CD4-positive, alpha-beta T cell treated with Interleukin-4 for 4 hours (primary cell): ENCODE data around the gene PRKCSH.
"Not testable (repeated sequence)": the region's sequence is repeated elsewhere in the genome, so short reads cannot be mapped to it uniquely, and the experiment has no call there.

Experiments used
- DNase-seq: peaks from one replicate; pipeline ENCODE4 v3.0.0-alpha.2; 2020

The PRKCSH gene

GRCh38 chr19:11451327-11451870 is 16.0 kb downstream of the PRKCSH start:
- DNase-seq = no peak

- no peak for DNase-seq
Observed at GRCh38 chr19:11451871-11452619, 16.6 kb downstream of the PRKCSH start.

GRCh38 chr19:11452620-11453310 is 17.3 kb downstream of the PRKCSH start:
- no peak for DNase-seq

GRCh38 chr19:11453468-11454341 is 18.3 kb downstream of the PRKCSH start:
- no peak for DNase-seq

- DNase-seq = not testable (repeated sequence)
Observed at GRCh38 chr19:11455233-11455554, 19.8 kb downstream of the PRKCSH start.

GRCh38 chr19:11456659-11457058 is 21.2 kb downstream of the PRKCSH start:
- no peak for DNase-seq

GRCh38 chr19:11457115-11457514 is 21.7 kb downstream of the PRKCSH start:
- DNase-seq = no peak

- no peak for DNase-seq
Observed at GRCh38 chr19:11457831-11458230, 22.4 kb downstream of the PRKCSH start.

- no peak for DNase-seq
Observed at GRCh38 chr19:11458236-11458900, 22.9 kb downstream of the PRKCSH start.

GRCh38 chr19:11458912-11459311 is 23.5 kb downstream of the PRKCSH start:
- not testable (repeated sequence) for DNase-seq

- DNase-seq = no peak
Observed at GRCh38 chr19:11460207-11460606, 24.8 kb downstream of the PRKCSH start.

- no peak for DNase-seq
Observed at GRCh38 chr19:11461453-11461852, 26.0 kb downstream of the PRKCSH start.

- DNase-seq = peak; percentile 3
Observed at GRCh38 chr19:11463391-11463790, 28.0 kb downstream of the PRKCSH start.

GRCh38 chr19:11464333-11465265 is 29.2 kb downstream of the PRKCSH start:
- no peak for DNase-seq

- no peak for DNase-seq
Observed at GRCh38 chr19:11465600-11465999, 30.2 kb downstream of the PRKCSH start.

GRCh38 chr19:11468266-11468845 is 32.9 kb downstream of the PRKCSH start:
- DNase-seq = not testable (repeated sequence)

GRCh38 chr19:11473725-11474124 is 38.3 kb downstream of the PRKCSH start:
- no peak for DNase-seq

- not testable (repeated sequence) for DNase-seq
Observed at GRCh38 chr19:11475343-11475742, 39.9 kb downstream of the PRKCSH start.

- no peak for DNase-seq
Observed at GRCh38 chr19:11475861-11476260, 40.4 kb downstream of the PRKCSH start.

GRCh38 chr19:11478167-11479089 is 43.0 kb downstream of the PRKCSH start:
- DNase-seq = no peak
